ENCODE measurements around the gene TAF11L2. TPM values are rescaled to one million over a fixed set of nuclear protein-coding genes. Genes with fewer than 3 reads are reported as not detected.
A peak's percentile ranks its signal among the peaks of the same experiment; 100 is the strongest.
"Not testable (repeated sequence)": the region's sequence is repeated elsewhere in the genome, so short reads cannot be mapped to it uniquely, and the experiment has no call there.

TAF11L2 gene
- polyA plus RNA-seq, 3 donors from 2014 or later: not detected

GRCh38 chr5:17491257-17491656, 6.8 kb upstream of the TAF11L2 start:
- H3K36me3 Mint-ChIP-seq; H3K4me1 Mint-ChIP-seq; H3K27me3 Mint-ChIP-seq (ENCODE audit: low read depth in 3 of 3); H3K27ac Mint-ChIP-seq; H3K4me3 Mint-ChIP-seq; DNase-seq: not testable (repeated sequence)
- peaks cover 14 to 47% (median 25%) of the 10 kb centered on the region in 6 donors for H3K9me3 Mint-ChIP-seq

GRCh38 chr5:17492770-17493169, 5.3 kb upstream of the TAF11L2 start:
- peaks cover 12 to 52% (median 26%) of the 10 kb centered on the region in 6 donors for H3K9me3 Mint-ChIP-seq
- H3K27me3 Mint-ChIP-seq (ENCODE audit: low read depth in 3 of 3): no peaks in the 10 kb centered on the region
- peaks cover 0 to 5% (median 0%) of the 10 kb centered on the region in 3 donors for H3K36me3 Mint-ChIP-seq
- H3K4me3 Mint-ChIP-seq: no peak overlapping the region
- H3K4me1 Mint-ChIP-seq: no peaks in the 10 kb centered on the region
- DNase-seq: no peak
- H3K27ac Mint-ChIP-seq: no peak overlapping the region

GRCh38 chr5:17497446-17497845, 585 bp upstream of the TAF11L2 start:
- Mint-ChIP-seq H3K36me3 (peaks cover 0 to 5% (median 0%) of the 10 kb centered on the region in 3 donors), H3K9me3 (peaks cover 9 to 53% (median 26%) of the 10 kb centered on the region in 6 donors), H3K27ac (no peak overlapping the region), H3K4me3 (no peak overlapping the region), H3K27me3 (ENCODE audit: low read depth in 3 of 3) (peaks cover 0 to 2% (median 0%) of the 10 kb centered on the region in 3 donors), H3K4me1 (no peaks in the 10 kb centered on the region)
- no peak for DNase-seq

GRCh38 chr5:17511775-17512325, 13.8 kb downstream of the TAF11L2 start:
- Mint-ChIP-seq H3K4me3 (no peak overlapping the region), H3K36me3 (no peaks in the 10 kb centered on the region), H3K4me1 (no peaks in the 10 kb centered on the region), H3K27ac (no peak overlapping the region), H3K9me3 (peaks cover 8 to 44% (median 15%) of the 10 kb centered on the region in 6 donors), H3K27me3 (ENCODE audit: low read depth in 3 of 3) (no peaks in the 10 kb centered on the region)
- DNase-seq: no peak

- DNase-seq; H3K36me3 Mint-ChIP-seq; H3K27ac Mint-ChIP-seq; H3K4me1 Mint-ChIP-seq; H3K27me3 Mint-ChIP-seq (ENCODE audit: low read depth in 3 of 3); H3K4me3 Mint-ChIP-seq: not testable (repeated sequence)
- peaks cover 3 to 16% (median 7%) of the 10 kb centered on the region in 6 donors for H3K9me3 Mint-ChIP-seq
Observed at GRCh38 chr5:17517526-17517925, 19.5 kb downstream of the TAF11L2 start.

- not testable (repeated sequence) for H3K27ac Mint-ChIP-seq; H3K4me3 Mint-ChIP-seq; H3K27me3 Mint-ChIP-seq (ENCODE audit: low read depth in 3 of 3); DNase-seq; H3K4me1 Mint-ChIP-seq; H3K36me3 Mint-ChIP-seq
- H3K9me3 Mint-ChIP-seq: peaks cover 0 to 16% (median 6%) of the 10 kb centered on the region in 6 donors
Observed at GRCh38 chr5:17518067-17518466, 20.0 kb downstream of the TAF11L2 start, which contains the start of gene TAF11L3. Gene TAF11L3, plus strand, starts transcription at chr5:17518367.

GRCh38 chr5:17519508-17519907, 21.5 kb downstream of the TAF11L2 start:
- not testable (repeated sequence) for H3K27ac Mint-ChIP-seq; H3K36me3 Mint-ChIP-seq; H3K27me3 Mint-ChIP-seq (ENCODE audit: low read depth in 3 of 3); H3K9me3 Mint-ChIP-seq; DNase-seq; H3K4me1 Mint-ChIP-seq; H3K4me3 Mint-ChIP-seq

- H3K4me3 Mint-ChIP-seq; H3K9me3 Mint-ChIP-seq; H3K36me3 Mint-ChIP-seq; H3K27me3 Mint-ChIP-seq (ENCODE audit: low read depth in 3 of 3); H3K27ac Mint-ChIP-seq; H3K4me1 Mint-ChIP-seq; DNase-seq: not testable (repeated sequence)
Observed at GRCh38 chr5:17521501-17521900, 23.5 kb downstream of the TAF11L2 start, which contains the start of gene TAF11L4. Gene TAF11L4, plus strand, starts transcription at chr5:17521801.

- not testable (repeated sequence) for DNase-seq; H3K36me3 Mint-ChIP-seq; H3K4me3 Mint-ChIP-seq; H3K4me1 Mint-ChIP-seq; H3K9me3 Mint-ChIP-seq; H3K27me3 Mint-ChIP-seq (ENCODE audit: low read depth in 3 of 3); H3K27ac Mint-ChIP-seq
Observed at GRCh38 chr5:17524935-17525334, 26.9 kb downstream of the TAF11L2 start, which contains the start of gene TAF11L5. Gene TAF11L5, plus strand, starts transcription at chr5:17525235.

- not testable (repeated sequence) for H3K36me3 Mint-ChIP-seq; H3K27me3 Mint-ChIP-seq (ENCODE audit: low read depth in 3 of 3); H3K27ac Mint-ChIP-seq; H3K4me1 Mint-ChIP-seq; H3K4me3 Mint-ChIP-seq; H3K9me3 Mint-ChIP-seq
- DNase-seq: peak in 1 of 3 donors; percentile 5
Observed at GRCh38 chr5:17526504-17526903, 28.5 kb downstream of the TAF11L2 start.

- H3K9me3 Mint-ChIP-seq; H3K27me3 Mint-ChIP-seq (ENCODE audit: low read depth in 3 of 3); H3K27ac Mint-ChIP-seq; H3K36me3 Mint-ChIP-seq; H3K4me3 Mint-ChIP-seq; DNase-seq; H3K4me1 Mint-ChIP-seq: not testable (repeated sequence)
Observed at GRCh38 chr5:17528369-17528768, 30.3 kb downstream of the TAF11L2 start, which contains the start of gene TAF11L6. Gene TAF11L6, plus strand, starts transcription at chr5:17528669.

Other genes with a start within 250 kb of the TAF11L2 start
- not detected for gene TAF11L3, start 20.1 kb downstream of the TAF11L2 start, polyA plus RNA-seq
- not detected for gene TAF11L4, start 23.6 kb downstream of the TAF11L2 start, polyA plus RNA-seq
- gene TAF11L5, start 27.0 kb downstream of the TAF11L2 start, polyA plus RNA-seq: not detected
- not detected for gene TAF11L6, start 30.4 kb downstream of the TAF11L2 start, polyA plus RNA-seq
- not detected for gene TAF11L7, start 87.5 kb downstream of the TAF11L2 start, polyA plus RNA-seq
- gene TAF11L8, start 92.7 kb downstream of the TAF11L2 start, polyA plus RNA-seq: not detected
- gene TAF11L9, start 96.2 kb downstream of the TAF11L2 start, polyA plus RNA-seq: not detected
- not detected for gene TAF11L10, start 99.6 kb downstream of the TAF11L2 start, polyA plus RNA-seq
- not detected for gene TAF11L11, start 106.0 kb downstream of the TAF11L2 start, polyA plus RNA-seq
- not detected for gene TAF11L12, start 112.2 kb downstream of the TAF11L2 start, polyA plus RNA-seq
- gene TAF11L13, start 133.9 kb downstream of the TAF11L2 start, polyA plus RNA-seq: not detected
- not detected for gene TAF11L14, start 136.2 kb downstream of the TAF11L2 start, polyA plus RNA-seq

Measured in immature natural killer cell (primary cell).